GM18951 (cell line): Measurements from ENCODE around the gene ANO9.

ENCODE experiments used
- POLR2A ChIP-seq: IDR thresholded peaks from 4 replicates; pipeline ENCODE4 v1.6.1; 2011; ENCODE audit warnings: mild to moderate bottlenecking; ENCODE audit not compliant: insufficient read length, insufficient read depth; ENCODE audit errors: extremely low read depth
- in situ Hi-C: fragments of 300-500 bp; cut with MboI; formaldehyde crosslinking; loops from one replicate; pipeline ENCODE4 v1.12.0; 2022; ENCODE audit warnings: low sequenced_read_pairs, mixed read lengths, inconsistent platforms; ENCODE audit not compliant: unreplicated experiment

The ANO9 gene, protein sequence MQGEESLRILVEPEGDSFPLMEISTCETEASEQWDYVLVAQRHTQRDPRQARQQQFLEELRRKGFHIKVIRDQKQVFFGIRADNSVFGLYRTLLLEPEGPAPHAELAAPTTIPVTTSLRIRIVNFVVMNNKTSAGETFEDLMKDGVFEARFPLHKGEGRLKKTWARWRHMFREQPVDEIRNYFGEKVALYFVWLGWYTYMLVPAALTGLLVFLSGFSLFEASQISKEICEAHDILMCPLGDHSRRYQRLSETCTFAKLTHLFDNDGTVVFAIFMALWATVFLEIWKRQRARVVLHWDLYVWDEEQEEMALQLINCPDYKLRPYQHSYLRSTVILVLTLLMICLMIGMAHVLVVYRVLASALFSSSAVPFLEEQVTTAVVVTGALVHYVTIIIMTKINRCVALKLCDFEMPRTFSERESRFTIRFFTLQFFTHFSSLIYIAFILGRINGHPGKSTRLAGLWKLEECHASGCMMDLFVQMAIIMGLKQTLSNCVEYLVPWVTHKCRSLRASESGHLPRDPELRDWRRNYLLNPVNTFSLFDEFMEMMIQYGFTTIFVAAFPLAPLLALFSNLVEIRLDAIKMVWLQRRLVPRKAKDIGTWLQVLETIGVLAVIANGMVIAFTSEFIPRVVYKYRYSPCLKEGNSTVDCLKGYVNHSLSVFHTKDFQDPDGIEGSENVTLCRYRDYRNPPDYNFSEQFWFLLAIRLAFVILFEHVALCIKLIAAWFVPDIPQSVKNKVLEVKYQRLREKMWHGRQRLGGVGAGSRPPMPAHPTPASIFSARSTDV

DNA sequence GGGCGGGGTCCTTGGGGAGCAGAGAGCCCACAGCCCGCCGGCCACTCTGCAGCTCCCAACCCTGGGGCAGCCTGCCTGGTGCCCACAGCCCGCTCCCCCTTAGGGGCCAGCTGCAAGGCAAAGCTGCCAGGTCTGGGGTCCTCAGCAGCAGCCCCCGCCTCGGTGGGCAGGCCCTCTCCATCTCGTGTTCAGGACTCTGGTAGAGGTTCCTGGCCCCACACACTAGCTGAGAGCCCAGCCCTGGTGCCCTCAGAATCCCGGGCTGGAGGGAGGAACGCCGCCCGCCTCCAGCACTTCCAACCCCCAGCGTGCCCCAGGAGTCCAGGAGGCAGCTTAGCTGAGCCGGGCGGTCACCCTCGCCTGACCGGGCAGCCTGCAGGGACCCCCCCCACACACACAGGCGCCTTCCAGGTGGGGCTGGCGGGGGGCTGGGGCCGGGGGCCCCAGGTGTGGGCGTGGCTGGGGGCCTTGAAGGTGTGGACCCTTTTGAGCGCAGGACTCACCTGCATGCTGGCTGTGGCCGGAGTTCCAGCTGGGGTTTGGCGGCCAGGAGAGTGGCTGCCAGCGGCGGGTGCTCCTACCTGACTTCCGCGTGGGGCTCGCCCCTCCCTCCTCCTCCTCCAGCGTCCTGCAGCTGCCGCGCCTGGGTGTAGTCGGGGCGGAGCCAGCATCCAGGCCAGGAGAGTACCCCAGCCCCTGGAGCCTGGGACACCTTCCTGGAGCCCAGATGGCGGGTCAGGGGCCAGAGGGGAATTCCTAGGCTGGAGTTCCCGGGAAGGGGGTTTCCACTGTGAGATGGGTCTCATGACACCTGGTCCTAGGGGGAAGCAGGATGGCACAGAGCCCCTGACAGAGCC is at the start of gene ANO9:
Gene ANO9, minus strand, starts transcription at position 594 of the 857 bp plus-strand sequence. Its CDS starts 85 bp downstream, at position 509.
- in situ Hi-C loops: no loop called here
- peak; percentile 57 for TF ChIP-seq POLR2A

DNA sequence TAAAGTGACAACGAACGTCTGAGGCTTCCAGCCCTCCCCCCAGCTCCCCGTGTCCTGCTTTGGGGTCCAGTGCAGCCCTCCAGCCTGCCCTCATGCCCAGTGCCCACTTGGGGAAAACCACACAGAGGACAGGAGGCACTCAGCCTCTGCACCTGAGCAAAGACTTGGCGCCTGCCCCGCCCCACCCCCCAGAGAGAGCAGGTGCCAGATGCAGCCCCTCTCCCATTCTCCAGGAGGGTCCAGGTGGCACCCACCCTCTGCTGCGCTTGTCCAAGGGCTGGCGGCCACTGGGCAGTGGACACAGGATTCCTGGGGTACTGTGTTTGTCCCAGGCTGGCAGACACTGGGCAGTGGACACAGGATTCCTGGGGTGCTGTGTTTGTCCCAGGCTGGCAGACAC is 49.5 kb upstream of the ANO9 start:
- no peak for TF ChIP-seq POLR2A
- in situ Hi-C loops: no loop called here

DNA sequence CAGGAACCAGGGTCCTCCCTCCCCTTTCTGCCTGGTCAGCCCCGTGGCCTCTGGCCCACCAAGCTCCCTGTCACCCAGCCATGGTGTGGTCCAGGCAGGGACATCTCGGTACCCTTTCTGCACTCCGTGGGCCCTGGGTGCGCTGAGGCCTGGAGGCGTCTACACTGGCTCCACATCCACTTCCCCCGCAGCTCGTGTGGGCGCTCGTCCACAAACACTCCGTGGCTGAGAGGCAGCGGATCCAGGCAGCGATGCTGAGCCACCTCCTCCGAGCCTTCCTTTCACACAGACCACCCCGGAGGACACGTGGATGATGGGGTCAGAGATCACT is 49.1 kb upstream of the ANO9 start:
- in situ Hi-C loops: no loop called here
- TF ChIP-seq POLR2A: no peak

DNA sequence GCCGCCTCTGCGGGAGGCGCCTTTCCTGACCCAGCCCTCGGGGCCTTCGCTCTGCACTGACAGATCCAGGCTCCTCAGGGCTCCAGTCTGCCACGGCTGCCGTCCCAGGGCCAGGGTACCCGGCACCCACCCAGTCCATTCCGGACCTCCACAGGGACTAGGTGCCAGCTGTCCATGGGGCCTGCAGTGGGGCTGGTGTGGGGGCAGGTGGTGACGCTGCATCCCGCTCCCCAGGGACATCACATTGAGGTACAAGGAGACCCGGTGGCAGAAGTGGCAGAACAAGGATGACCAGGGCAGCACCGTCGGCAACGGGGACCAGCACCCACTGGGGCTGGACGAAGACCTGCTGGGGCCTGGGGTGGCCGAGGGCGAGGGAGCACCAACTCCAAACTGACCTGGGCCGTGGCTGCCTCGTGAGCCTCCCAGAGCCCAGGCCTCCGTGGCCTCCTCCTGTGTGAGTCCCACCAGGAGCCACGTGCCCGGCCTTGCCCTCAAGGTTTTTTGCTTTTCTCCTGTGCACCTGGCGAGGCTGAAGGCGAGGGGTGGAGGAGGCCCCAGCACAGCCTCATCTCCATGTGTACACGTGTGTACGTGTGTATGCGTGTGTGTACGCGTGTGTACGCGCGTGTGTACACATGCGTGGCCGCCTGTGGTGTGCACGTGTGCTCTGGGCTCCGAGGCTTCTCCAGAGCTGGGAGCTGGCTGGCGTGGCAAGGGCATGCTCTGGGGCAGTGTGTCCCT is 48.5 kb upstream of the ANO9 start:
- in situ Hi-C loops: no loop called here

DNA sequence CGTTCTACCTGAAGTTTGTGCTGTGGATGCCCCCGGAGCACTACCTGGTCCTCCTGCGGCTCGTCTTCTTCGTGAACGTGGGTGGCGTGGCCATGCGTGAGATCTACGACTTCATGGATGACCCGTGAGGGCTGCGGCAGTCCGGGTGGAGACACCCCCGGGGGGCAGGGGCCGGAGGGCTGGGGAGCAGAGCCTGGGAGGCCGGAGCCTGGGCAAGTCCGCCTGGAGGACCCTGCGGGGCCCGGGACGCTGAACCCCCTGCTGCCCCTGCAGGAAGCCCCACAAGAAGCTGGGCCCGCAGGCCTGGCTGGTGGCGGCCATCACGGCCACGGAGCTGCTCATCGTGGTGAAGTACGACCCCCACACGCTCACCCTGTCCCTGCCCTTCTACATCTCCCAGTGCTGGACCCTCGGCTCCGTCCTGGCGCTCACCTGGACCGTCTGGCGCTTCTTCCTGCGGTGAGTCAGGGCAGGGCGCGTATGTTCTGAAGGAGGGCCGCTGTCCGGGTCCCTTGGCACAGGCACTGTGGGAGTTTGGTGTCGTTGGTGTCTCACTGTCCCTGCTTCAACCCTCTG is 47.9 kb upstream of the ANO9 start:
- in situ Hi-C loops: no loop called here
- TF ChIP-seq POLR2A: no peak

More for the DNA sequence above, 48.5 kb upstream of the ANO9 start:
- no peak for TF ChIP-seq POLR2A

DNA sequence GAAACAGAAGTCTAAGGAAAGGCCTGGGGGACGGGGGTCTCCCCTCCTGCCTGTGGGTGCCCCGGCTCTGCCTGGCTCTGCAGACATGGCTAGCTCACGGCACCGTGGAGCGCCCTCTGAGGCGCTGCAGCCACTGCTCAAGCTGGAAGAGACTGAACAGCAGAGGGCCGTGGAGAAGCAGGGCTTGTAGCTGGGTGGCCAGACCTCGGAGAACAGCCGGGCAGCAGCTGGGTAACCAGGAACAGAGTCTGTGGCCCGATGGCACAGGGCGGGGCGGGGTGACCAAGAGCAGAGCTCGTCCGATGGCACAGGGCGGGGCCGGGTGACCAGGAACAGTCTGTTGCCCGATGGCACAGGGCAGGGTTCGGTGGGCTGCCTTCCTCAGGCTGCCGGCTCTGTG is 47.2 kb upstream of the ANO9 start:
- in situ Hi-C loops: no loop called here
- no peak for TF ChIP-seq POLR2A

DNA sequence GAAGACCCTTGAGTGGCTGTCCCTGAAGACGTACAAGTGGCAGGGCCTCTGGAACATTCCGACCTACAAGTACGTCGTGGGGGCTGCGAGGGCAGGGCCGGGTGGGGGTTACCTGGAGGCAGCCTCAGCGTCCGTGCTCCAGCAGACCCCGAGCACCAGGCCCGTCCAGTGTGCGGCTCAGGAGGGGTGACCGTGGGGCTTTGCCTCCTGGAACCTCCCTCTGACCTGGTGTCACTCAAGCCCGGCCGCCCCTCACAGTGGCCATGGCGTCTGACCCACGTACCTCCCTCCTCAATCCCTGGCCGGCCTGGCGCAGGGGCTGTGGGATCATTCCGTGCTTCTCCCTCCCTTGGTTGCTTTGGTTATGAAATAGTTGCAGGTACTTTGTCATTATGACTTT is 46.8 kb upstream of the ANO9 start:
- in situ Hi-C loops: no loop called here
- TF ChIP-seq POLR2A: no peak

DNA sequence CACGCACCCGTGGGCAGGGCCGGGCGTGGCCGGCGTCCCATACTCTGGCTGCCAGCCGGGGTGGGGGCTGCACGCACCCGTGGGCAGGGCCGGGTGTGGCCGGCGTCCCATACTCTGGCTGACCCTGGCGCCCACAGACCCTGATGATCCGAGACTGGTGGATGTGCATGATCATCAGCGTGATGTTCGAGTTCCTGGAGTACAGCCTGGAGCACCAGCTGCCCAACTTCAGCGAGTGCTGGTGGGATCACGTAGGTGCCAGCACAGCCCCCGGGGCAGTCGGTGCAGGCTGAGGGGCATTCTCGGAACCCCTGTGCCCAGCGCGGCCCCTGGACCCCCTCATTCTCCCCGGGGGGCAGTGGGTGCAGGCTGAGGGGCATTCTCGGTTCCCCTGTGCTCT is 46.3 kb upstream of the ANO9 start:
- TF ChIP-seq POLR2A: no peak
- in situ Hi-C loops: no loop called here

DNA sequence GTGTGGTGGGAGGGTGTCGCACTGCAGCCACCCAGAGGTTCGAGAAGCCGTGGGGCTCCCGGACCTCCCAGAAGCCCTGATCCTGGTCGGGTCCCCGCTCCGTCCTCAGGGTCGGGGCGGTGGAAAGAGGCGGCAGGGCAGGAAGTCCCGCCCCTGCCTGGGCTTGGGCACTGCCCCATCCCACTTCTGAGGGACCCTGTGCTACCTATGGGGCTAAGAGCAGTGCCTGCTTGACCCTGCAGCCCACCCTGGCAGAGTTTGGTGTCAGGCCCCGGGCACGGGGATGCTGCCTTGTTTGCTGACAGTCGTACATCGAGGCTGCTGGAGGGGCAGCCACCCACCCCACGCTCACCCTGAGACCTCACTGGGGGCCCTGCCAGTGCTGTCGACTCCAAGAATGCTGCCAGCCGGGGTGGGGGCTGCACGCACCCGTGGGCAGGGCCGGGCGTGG is 45.8 kb upstream of the ANO9 start:
- in situ Hi-C loops: no loop called here
- TF ChIP-seq POLR2A: no peak

DNA sequence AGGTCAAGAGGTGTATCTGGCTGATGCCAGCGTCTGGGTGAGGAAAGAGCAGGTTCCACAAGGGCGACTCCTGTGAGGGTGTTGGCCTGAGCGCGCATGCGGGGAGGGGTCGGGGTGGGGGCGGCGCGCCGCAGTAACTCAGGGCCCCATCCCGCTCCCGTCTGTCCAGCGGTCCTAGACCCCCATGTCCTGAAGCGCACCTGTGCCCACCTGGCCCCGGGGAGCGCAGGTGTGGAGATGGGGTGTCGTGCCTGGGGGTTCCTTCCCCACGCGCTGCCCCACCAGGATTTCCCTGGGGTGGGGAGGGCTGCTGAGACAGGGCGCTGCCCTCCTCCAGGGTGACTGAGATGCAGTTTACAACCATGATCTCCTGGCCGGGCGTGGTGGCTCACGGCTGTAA is 44.4 kb upstream of the ANO9 start:
- in situ Hi-C loops: no loop called here
- no peak for TF ChIP-seq POLR2A

DNA sequence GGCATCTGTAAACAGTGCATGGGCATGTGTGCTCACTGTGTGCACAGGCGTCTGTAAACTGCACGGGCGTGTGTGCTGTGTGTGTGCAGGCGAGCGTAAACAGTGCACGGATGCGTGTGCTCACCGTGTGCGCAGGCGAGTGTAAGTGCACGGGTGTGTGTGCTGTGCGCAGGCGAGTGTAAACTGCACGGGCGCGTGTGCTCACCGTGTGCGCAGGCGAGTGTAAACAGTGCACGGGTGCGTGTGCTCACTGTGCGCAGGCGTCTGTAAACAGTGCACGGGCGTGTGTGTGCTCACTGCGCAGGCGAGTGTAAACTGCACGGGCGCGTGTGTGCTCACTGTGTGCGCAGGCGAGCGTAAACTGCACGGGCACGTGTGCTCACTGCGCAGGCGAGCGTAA is 42.8 kb upstream of the ANO9 start:
- in situ Hi-C loops: no loop called here
- TF ChIP-seq POLR2A: no peak

DNA sequence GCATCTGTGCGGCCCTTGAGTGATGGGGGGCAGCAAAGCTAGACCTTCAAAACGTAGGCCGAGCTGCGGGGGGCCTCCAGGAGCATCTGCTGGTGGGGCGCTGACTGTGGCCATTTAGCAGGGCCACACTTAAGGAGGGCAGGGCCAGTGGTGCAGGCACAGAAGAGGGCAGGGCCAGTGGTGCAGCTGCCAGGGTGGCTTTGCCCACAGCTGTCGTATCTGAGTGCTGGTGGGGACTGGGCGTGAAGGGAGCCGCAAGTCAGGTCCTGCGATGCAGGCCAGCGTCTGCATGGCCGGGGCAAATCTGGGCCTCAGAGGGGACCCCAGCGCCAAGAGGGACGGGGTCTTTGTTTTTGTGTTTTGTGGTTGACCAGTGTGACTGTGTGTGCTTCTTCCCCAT is 37.5 kb upstream of the ANO9 start:
- no peak for TF ChIP-seq POLR2A
- in situ Hi-C loops: no loop called here

DNA sequence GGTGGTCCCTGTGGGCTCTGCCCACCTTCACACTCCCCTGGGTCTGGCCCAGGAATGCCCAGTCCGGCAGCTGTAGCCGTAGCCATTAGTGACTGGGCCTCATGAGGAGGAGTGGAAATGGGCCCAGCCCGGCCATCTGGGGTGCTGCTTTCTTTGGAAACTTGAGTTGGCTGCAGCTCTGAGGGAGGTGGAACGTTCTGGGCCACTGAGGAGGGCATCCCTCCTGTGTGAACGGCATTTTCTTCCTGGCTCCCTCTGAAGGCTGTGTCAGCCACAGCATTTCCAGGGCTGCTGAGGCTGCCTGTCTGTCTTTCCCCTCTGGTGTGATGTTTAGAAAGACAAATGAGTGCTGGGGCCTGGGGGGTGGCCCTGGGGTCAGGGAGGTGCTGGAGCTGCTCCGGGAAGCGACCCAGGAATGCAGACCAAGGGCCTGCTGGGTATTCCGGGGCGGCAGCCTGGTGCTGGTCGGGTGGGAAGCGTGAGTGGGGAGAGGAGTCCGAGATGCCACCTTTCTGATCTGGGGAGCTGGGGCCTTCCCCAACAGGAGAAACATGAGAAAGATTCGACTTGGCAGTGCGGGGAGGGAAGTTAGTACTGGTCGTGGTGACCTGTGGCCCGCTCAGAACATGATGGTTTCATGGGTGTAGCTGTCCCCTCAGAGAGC is 35.4 kb upstream of the ANO9 start:
- TF ChIP-seq POLR2A: no peak
- in situ Hi-C loops: no loop called here
